PC-9 (cell line): ENCODE results near the gene ACOXL.

Experiments used
- CTCF ChIP-seq: fragments of 200-600 bp; sonication (generic); conservative IDR thresholded peaks from 2 replicates; pipeline ENCODE4 v1.6.1; 2017; ENCODE audit warnings: mixed run types, antibody characterized with exemption, mild to moderate bottlenecking, moderate library complexity
- EZH2 ChIP-seq: fragments of 200-600 bp; sonication (generic); IDR thresholded peaks from 2 replicates; pipeline ENCODE4 v1.8.0; 2017; ENCODE audit warnings: antibody characterized with exemption, low read depth

GRCh38 chr2:110848519-110849030 lies 116.2 kb downstream of the ACOXL start:
- TF ChIP-seq CTCF (no peak), EZH2 (no peak)
